Fibroblast of mammary gland (primary cell): ENCODE results near the gene GPR45.

Experiments used
- DNase-seq: peaks from one replicate; pipeline ENCODE4 v3.0.0-alpha.2; 2010; ENCODE audit warnings: low read depth
- H3K4me3 ChIP-seq: 2 replicates; pipeline ENCODE4 v1.5.1; 2011; ENCODE audit warnings: low read depth, mild to moderate bottlenecking, low read length, moderate library complexity; ENCODE audit not compliant: control insufficient read depth
- CTCF ChIP-seq: conservative IDR thresholded peaks from 2 replicates; pipeline ENCODE4 v1.5.1; 2011; ENCODE audit warnings: low read depth, low read length, inconsistent platforms; ENCODE audit not compliant: control insufficient read depth, insufficient read depth

The GPR45 gene

GRCh38 chr2:105261061-105261460 is 19.5 kb downstream of the GPR45 start:
- DNase-seq, result peak; percentile 96
- no peak overlapping the region for H3K4me3 ChIP-seq

GRCh38 chr2:105262651-105263091 is 21.1 kb downstream of the GPR45 start:
- DNase-seq, result no peak
- no peak overlapping the region for H3K4me3 ChIP-seq
- no peak for TF ChIP-seq CTCF

More at GRCh38 chr2:105261061-105261460, 19.5 kb downstream of the GPR45 start:
- no peak for TF ChIP-seq CTCF

DNA sequence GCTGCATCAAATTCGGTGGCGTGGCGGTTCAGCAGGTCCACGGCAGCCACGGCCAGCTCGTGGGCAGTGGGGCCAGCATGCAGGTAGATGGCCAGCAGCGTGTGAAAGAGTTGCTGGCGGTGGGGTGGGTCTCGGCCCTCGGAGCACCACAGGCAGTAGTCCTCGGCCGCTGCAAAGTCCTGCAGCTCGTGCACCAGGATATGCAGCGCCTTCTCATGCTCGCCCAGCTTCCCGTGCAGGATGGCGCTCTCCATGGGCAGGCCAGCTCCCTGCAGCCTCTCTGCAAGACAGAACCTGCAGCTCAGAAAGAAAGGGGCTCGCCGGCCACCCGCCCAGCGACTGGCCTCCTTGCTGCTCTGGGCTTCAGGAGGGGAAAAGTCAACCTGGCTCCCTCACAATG is 27.9 kb downstream of the GPR45 start:
- no peak for TF ChIP-seq CTCF
- DNase-seq, result no peak
- H3K4me3 ChIP-seq, result no peak overlapping the region

- H3K4me3 ChIP-seq, result no peak overlapping the region
- TF ChIP-seq CTCF, result no peak
- no peak for DNase-seq
Observed at GRCh38 chr2:105271393-105272045, 30.0 kb downstream of the GPR45 start.

GRCh38 chr2:105272176-105272575 is 30.6 kb downstream of the GPR45 start:
- no peak for TF ChIP-seq CTCF
- H3K4me3 ChIP-seq, result no peak overlapping the region
- no peak for DNase-seq

- no peak overlapping the region for H3K4me3 ChIP-seq
- no peak for TF ChIP-seq CTCF
- DNase-seq, result no peak
Observed at GRCh38 chr2:105274046-105274445, 32.5 kb downstream of the GPR45 start.

GRCh38 chr2:105278654-105279053 is 37.1 kb downstream of the GPR45 start:
- no peak for DNase-seq
- no peak overlapping the region for H3K4me3 ChIP-seq
- no peak for TF ChIP-seq CTCF
